GM19324 (cell line): ENCODE results near the gene ANO2.
"Not testable (repeated sequence)": the region's sequence is repeated elsewhere in the genome, so short reads cannot be mapped to it uniquely, and the experiment has no call there.

ENCODE experiments used
- ATAC-seq: cut with Tn5 transposase; IDR thresholded peaks from one replicate; pipeline ENCODE4 v1.9.1; 2021; ENCODE audit warnings: mild to moderate bottlenecking, moderate library complexity; ENCODE audit not compliant: unreplicated experiment, low FRiP score

Gene ANO2

DNA sequence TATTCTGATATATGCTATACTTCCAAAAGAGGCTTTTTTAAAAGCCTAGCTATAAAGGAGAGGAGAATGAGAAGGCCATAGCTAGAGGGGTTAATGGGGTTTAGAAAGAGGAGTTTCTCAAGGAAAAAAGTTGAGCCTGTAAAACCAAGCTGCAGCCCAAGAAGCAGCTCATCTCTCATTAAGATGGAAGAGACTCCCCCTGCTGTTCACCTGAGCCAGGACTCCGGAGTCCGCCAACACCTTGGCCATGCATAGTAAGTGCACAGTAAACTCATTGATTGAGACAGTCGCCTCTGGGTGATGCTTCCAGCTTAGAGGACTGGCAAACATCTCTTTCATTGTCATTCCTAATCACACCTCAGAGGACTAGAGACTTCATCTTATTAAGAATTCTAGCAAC is 46.2 kb downstream of the ANO2 start:
- no peak for ATAC-seq

DNA sequence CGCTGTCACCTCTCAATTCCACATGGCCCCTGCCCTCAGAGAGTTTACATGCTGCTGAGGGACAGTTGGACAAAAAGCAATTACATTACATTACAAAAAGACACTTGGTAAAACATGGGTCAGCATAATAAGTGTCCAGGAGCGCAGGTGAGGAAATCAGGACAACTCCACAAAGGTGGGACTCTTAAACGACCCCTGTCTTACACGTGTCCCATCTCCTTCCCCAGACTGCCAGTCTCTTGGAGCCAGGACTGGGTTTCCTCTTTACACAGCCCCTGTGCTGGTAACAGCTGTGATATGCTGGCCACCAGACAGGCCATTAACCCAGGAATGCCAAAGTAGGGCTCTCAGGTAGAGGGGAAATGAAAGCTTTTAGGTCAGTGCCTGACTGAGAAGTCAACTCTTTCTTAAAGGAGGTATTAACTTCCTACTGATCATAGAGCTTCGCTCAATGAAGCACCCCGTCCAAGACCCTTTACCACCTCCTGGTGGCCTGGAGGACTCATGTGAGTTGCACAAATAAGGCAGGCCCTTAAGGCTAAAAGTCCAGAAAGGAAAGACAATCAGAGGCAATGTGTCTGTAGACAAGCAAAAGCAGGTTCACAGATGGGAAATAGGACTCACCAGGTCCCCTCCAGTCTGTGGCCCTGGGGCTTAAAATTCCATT is 55.5 kb downstream of the ANO2 start:
- ATAC-seq = no peak

DNA sequence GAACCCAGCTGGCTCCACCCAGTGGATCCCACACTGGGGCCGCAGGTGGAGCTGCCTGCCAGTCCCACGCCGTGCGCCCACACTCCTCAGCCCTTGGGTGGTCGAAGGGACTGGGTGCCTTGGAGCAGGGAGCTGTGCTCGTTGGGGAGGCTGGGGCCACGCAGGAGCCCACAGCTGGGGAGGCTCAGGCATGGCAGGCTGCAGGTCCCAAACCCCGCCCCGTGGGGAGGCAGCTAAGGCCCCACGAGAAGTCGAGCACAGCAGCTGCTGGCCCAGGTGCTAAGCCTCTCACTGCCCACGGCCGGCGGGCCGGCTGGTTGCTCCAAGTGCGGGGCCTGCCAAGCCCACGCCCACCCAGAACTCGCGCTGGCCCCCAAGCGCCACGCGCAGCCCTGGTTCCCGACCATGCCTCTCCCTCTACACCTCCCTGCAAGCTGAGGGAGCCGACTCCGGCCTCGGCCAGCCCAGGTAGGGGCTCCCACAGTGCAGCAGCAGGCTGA is 56.2 kb downstream of the ANO2 start:
- no peak for ATAC-seq

DNA sequence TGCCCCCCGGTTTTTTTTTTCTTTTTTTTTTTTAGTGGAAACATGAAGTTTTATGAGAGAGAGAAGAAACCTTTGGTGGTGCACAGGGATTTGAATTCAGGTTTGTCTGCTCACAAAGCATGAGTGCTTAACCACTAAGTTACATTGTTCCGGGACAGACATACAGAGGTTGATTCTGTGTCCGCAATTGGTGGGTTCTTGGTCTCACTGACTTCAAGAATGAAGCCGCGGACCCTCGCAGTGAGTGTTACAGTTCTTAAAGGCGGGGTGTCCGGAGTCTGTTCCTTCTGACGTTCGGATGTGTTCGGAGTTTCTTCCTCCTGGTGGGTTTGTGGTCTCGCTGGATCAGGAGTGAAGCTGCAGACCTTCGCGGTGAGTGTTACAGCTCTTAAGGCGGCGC is 57.2 kb downstream of the ANO2 start:
- ATAC-seq = not testable (repeated sequence)

DNA sequence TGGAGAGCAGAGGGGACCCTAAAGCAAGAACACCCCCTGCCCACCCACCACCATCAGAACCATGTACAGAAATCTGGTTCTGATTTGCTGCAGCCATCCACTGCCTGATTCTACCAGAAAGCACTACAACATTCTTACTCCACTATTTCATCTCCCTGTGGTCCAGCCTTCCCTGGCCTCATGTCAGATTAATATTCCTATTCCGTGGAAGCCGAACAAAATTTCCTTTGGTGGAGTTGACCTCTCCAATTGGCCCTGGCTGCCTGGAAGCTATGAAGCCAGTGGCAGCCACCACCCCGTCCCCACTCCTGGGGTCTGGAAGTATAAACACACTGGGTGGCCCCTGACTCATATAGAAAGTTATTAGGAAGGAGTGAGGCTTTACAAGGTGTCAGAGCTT is 60.2 kb downstream of the ANO2 start:
- ATAC-seq = no peak

DNA sequence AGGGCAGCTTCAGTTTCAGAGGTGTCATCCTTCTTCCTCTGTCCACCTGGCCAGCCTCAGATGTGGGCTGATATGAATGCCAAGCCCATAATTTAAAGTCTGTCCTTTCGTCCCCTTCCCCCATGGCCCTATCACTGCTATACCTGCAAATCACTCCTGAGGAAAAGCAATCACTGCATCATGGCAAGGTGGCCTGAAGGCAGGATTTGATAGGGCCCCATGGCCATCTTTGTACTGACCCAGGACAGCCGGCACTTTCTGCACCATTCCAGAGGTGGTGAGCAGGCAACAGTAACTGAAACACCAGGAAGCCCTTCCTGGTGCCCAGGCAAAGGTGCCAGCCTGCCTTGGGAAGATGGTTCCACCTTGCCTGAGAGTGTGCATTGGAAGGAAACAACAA is 60.8 kb downstream of the ANO2 start:
- no peak for ATAC-seq

DNA sequence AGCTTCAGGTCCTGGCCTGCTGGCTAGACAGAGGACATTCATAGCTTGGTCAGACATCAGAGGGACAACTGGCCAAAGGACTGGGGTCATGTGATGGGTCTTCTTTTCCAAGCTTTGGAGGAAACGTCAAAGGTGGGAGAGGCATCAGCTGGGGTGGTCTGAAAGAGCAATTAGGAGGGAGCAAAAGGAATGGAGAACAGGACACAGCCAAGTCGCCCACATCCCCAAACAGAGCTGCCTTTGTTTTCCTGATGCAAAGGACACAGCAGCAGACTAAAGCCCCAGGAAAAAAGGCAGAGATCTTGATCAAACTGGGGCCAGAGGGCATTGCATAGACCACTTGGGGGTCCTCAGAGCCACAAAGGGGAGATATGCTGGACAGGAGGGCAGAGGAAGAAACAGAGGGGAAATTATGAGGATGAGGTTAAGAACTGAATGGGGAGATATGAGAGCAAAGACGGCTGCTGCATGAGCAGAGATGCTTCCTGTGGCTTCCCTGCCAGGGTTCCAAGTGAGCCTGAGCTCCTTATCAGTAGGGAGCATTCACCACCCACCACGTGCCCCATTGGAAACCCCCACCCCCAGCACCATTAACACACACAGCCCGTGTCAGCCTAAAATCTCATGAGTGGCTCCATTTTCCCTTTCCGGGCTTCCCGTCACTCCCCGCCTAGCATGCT is 62.4 kb downstream of the ANO2 start:
- ATAC-seq = no peak

DNA sequence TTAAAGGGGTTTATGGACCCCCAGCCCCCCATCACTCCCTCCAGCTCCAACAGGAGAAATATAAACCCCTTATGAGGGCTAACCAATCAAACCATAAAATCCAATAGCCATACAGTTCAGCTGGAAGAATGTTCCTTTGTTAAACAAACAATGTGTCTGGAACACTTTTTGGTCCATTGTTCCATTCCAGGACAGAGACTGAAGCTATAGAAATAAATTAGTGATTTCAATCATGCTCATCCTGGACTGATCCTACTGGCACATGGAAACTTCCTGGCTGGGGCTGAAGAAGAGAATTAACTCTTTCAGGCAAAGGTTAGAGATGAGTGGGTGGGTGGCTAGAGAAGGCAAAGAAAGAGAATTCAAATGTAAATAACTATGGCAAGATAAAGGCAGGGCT is 63.4 kb downstream of the ANO2 start:
- ATAC-seq = no peak

DNA sequence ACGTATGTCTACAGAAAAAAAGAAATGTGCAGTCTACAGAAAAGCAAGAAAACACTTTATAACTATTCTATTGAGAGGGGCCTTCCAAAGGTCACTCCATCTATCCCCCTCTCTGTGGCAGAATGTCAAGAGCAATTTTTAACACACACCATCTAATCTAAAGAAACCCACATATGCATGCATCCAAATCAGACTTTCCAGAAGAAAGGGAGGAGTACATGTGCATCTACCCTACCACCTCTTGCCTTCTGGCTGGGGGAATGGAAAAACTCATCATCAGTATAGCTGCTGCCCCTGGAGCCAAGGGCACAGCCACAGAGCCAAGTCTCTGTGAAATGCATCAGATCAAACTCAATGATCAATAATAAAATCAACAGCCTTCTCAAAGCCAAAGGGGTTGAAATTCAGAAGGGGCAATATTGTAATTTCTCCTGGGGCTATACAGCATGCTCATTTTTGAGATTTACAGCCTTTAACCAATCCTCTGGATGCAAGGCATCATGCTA is 63.9 kb downstream of the ANO2 start:
- no peak for ATAC-seq

DNA sequence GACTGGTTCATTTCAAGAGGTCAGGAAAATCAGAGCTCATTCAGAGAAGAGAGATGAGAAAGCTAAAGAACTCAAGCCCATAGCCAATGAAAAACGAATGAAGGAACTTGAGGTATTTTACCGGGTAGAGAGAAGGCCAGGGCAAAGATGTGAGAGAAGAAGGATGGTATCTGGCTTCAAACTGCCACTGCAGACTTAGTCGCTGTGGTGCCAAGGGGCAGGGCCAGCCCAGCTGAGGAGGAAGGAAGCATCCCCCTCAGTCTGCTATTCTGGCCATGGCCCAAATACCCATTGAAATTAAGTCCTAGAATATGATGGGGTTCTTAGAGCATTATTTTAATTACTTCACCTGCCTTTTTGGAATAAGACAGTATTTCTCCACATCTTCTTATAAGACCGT is 69.2 kb downstream of the ANO2 start:
- ATAC-seq = no peak

DNA sequence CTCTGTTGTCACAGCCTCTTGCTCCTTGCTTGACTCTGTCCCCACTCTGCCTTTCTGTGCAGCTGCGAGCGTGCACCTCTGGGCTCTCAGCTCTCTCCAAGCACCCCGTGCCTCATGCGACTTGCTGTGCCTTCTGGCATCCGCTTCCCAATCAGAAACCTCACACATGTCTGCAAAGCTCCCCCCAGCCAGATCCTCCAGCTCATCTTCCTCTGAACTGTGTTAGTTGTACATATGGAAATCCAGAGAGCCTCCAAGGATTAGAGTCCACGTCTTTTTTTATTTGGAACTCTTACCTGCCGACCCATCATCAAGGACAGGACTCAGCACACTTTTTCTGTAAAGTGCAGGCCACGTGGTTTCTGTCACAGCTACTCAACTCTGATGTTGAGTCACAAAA is 70.5 kb downstream of the ANO2 start:
- no peak for ATAC-seq

DNA sequence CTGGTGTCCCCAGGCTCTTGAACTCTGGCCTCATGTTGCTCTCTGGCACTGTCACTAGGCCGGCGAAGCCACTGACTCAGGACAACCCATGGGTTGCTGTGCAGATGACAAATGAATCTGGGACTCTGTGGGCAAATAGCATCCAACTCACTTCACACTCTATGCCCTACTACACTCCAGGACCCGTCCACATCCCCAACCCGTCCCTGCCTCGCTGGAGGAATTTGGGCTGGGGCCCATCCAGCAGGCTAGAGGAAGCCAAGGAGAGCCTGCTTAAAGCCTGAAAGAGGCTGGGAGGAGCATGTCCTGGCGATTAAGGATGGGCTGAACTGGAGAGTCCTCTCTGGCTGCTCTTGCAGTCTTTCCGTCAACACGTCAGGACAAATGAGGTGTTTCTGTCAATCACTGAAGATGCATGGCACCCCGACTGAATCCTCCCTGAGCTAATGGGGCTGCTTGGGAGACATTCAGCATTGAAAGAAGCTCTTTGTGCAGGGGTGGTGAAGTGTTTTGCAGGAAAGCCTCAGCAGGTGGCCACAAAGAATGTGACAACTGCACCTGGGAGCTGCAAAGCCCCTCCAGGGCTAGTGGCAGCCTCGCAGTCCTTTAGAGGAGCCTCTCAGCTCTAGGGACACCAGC is 71.7 kb downstream of the ANO2 start:
- no peak for ATAC-seq

DNA sequence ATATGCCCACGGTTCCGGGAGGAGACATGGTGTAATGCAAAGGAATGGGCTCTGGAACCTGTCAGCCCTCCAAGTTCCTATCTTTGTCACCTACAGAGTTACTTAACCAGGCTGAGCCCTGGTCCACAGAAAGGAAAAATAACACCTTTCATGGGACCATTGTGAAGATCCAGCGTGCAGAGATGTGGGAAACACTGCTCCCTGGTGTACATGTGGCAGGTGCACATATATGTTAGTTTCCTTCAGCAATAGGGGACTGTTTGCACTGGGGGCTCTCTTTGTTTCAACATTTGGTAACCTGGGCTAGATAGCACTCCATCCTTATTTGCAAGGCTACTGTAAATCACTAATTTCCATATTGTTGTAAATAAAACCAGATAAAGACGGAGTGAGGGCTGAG is 72.3 kb downstream of the ANO2 start:
- ATAC-seq = no peak

DNA sequence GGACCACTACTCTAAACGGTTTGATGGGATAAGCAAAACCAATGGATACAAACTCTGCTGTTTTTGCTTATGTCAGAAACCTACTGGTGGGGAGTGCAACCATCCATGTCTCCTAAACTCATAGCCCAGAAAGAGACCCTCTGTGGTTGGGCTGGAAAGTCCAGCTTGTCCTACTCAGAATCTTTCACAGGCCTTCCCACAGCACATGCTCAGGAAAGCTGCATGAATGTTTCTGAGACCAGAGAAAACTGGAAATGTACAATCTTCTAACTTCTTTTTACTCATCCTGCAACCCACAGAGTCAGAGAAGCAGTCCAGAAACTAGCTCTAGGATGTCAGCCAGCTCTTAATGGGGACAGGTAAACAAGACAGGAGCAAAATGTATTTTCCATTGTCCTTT is 73.3 kb downstream of the ANO2 start:
- ATAC-seq = no peak

DNA sequence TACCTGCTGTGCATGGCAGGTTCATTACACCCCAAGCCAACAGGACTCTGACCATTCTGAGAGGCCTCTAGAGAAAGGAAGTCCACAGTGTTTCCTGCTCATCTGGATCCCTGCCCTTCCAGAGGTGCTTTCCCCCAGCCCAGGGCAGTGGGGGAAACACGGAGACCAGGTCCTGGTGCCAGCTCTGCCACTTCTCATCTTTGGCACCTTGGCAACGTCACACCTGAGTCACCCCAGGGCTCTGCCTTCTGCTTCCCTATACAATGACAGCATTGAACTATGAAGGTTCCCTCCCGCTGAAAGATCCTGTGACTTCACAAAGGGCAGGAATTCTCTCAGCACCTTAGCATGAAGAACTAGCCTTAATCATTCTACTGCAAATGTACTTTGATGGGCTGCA is 74.9 kb downstream of the ANO2 start:
- ATAC-seq = no peak

DNA sequence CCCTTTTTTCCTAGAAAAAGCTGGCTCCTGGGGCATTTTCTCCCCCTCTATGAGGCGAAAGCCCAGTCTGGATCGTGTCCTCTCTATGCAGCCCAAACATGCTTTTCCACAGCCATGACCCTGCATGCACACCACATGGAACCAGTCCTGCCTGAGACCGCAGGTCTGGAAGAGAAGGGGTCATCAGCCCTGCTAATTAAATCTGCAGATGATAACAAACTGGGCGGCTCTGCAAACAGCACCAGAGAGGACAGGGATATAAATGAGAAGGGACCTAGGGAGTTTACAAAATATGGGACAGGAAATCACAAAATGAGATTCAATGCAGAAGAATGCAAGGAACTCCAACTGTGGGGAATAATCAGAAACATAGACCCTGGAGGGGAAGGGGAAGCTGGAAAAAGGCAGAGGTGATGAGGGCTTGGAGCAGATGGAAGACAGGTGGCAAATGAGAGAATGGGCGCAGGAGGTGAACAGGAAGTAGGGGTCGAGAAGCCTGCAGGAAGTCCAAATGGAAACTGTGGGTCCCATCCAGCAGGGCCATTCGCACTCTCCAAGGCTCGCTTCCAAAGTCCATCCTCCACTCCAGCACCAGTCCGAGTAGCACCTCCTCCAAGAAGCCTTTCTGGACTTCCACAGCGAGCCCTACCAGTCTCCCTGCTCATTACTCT is 76.3 kb downstream of the ANO2 start:
- no peak for ATAC-seq

DNA sequence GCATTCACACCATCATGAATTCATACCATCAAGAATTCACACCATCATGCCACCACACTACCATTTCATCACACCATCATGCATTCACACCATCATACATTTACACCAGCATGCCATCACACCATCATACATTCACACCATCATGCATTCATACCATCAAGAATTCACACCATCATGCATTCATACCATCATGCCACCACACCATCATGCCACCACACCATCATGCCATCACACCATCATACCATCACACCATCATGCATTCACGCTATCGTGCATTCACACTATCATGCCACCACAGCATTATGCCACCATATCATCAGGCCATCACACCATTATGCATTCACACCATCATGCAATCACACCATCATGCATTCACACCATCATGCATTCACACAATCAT is 79.7 kb downstream of the ANO2 start:
- ATAC-seq = no peak

DNA sequence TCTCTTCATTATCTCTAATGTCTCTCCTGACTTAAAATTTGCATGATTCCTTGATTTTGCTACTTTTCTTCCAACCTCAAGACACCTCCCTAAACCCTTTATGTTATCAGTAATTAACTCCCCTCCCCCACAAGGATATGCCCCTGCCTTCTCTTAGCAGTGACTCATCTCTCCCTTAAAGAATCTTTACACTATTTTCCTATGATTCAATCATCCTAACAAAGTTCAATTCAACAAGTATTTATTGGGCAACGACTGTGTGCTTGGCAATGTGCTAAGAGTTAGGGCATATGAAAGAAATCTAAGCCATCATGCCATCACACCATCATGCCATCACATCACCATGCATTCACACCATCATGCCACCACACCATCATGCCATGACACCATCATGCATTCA is 80.1 kb downstream of the ANO2 start:
- ATAC-seq = no peak

DNA sequence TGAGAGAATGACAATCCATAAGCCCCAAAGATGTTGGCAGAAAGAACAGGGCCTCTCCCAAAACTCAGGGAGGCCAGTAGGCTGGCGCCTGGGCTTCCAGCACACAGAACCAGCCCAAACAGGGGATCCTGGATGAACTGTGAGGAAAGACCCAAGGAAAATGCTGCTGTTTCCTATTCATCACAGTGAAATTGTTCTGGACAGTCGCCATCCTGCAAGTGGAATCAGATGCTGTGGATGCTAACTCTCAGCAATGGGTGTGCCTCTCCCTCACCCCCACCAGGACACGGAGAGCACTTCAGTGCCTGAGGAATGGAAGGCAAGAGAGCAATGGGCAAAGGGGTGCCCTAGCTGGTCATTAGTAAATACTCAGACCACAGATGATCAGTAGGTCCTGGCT is 80.8 kb downstream of the ANO2 start:
- ATAC-seq = no peak

DNA sequence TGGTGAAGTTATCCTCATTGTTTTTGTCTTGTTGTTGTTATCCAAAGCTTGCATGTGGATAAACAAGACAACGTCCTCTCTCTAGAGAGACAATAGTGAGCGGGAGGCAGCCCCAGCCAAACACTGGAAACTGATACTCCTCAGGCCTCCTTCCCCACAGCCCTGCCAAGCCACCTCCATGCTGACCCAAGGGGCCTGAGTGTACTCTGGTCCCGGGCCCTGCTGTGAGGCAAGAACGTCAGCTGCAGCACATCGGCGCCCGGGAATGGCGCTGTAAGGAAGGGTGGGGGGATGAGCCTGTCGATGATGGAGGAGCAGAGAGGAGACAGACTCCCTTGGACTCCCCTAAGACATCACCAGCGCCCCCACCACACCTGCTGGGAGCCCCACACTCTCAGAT is 83.6 kb downstream of the ANO2 start:
- no peak for ATAC-seq

DNA sequence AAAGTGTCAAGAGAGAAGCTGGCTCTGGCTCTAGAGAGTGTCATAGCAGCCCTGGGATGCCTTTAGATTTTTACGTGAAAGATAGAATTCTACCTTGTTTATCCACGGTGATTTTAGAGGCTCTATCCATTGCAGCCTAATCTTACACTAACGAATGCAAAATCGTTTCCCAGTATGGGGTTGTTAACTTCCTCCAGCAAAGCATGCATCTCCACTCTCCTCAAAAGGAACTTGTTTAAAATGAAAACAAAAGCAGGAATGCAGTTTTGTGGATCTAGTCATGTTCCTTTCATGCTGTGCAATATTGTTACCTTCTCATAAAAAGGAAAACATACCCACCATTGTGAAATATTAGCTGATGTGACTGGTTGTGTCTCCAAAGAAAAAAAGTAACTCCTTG is 88.4 kb downstream of the ANO2 start:
- no peak for ATAC-seq
